Tibial nerve (tissue), 4 donors: ENCODE results near the gene CDC42EP5. TPM values are rescaled to one million over a fixed set of nuclear protein-coding genes. Genes with fewer than 3 reads are reported as not detected.

Experiments used
- DNase-seq, 2 donors: peaks; one replicate each; pipeline ENCODE4 v3.0.0-alpha.2; 2019; ENCODE audit warnings: low spot score in 2 of 2
- H3K27ac ChIP-seq, 4 donors: fragments of 200-600 bp; sonication (generic) in 3 of 4; one replicate each; pipeline ENCODE4 v1.5.1; 2017 to 2019; ENCODE audit warnings: mild to moderate bottlenecking in 1 of 4
- H3K27me3 ChIP-seq, 2 donors: fragments of 200-600 bp; sonication (generic) in 1 of 2; one replicate each; pipeline versions ENCODE4 v1.5.1 to v1.6.0; 2017 to 2019
- H3K36me3 ChIP-seq, 3 donors: fragments of 200-600 bp; sonication (generic); one replicate each; pipeline ENCODE4 v1.5.1; 2018 to 2019
- H3K4me1 ChIP-seq, 4 donors: fragments of 200-600 bp; sonication (generic) in 3 of 4; one replicate each; pipeline ENCODE4 v1.5.1; 2017 to 2019
- H3K4me3 ChIP-seq, 4 donors: fragments of 200-600 bp; sonication (generic) in 3 of 4; one replicate each; pipeline ENCODE4 v1.5.1; 2017 to 2019; ENCODE audit warnings: mild to moderate bottlenecking in 1 of 4, moderate library complexity in 1 of 4
- H3K9me3 ChIP-seq, 4 donors: fragments of 200-600 bp; sonication (generic) in 3 of 4; one replicate each; pipeline ENCODE4 v1.5.1; 2017 to 2019
- CTCF ChIP-seq, 5 experiments: fragments of 200-600 bp in 3 of 5; fragments of 450-650 bp in 2 of 5; sonication (generic) in 3 of 5; IDR thresholded peaks; one replicate each; pipeline ENCODE4 v1.5.1; 2016 to 2019; ENCODE audit warnings: antibody characterized with exemption in 5 of 5, mild to moderate bottlenecking in 3 of 5, moderate library complexity in 2 of 5
- EP300 ChIP-seq, 2 donors: sonication (generic); formaldehyde crosslinking; IDR thresholded peaks; one replicate each; pipeline ENCODE4 v1.6.1; 2017; ENCODE audit warnings: antibody characterized with exemption in 2 of 2, mild to moderate bottlenecking in 1 of 2
- POLR2A ChIP-seq, 2 donors: fragments of 450-650 bp; IDR thresholded peaks; one replicate each; pipeline ENCODE4 v1.6.1; 2017; ENCODE audit warnings: antibody characterized with exemption in 2 of 2, mild to moderate bottlenecking in 2 of 2, moderate library complexity in 2 of 2
- WGBS, 2 donors: methylation state at CpG; one replicate each; pipeline ENCODE4 v1.1.5; 2018; 5-methylcytosine and 5-hydroxymethylcytosine counted together
- total RNA-seq, 4 donors: library from RNA; depleted of rRNA; stranded (reverse); fragments of >200 nt; gene quantifications; one replicate each; pipeline ENCODE4 v1.1.0, GENCODE V29; 2016

Gene CDC42EP5
- total RNA-seq, 4 donors from 2014 or later, result 38.9 to 62.2 (median 50.2) TPM

GRCh38 chr19:54430306-54431254 is 42.5 kb downstream of the CDC42EP5 start:
- 6 to 11% methylated on average over 31 to 37 of the region's 43 CpGs for WGBS, 2 donors
- no peak for DNase-seq
- Histone ChIP-seq H3K27me3 (peaks cover 0 to 45% of the 10 kb centered on the region in 2 donors), H3K4me3 (peak overlapping the region in 3 of 4 donors; percentile 17 to 44 (median 19)), H3K27ac (peak overlapping the region in 2 of 4 donors; percentile 10 to 36), H3K36me3 (no peaks in the 10 kb centered on the region), H3K4me1 (peaks cover 0 to 46% (median 20%) of the 10 kb centered on the region in 4 donors), H3K9me3 (no peaks in the 10 kb centered on the region)
- no peak for TF ChIP-seq POLR2A (IDR thresholded peaks at IDR 0.05)
- peak in 2 of 5 experiments; percentile 20 to 24 for TF ChIP-seq CTCF (IDR thresholded peaks at IDR 0.05)
- no peak for TF ChIP-seq EP300 (IDR thresholded peaks at IDR 0.05)

- WGBS, 2 donors, result 38 to 40% methylated on average over 12 to 13 of the region's 13 CpGs
- no peak for TF ChIP-seq POLR2A (IDR thresholded peaks at IDR 0.05)
- no peak for TF ChIP-seq CTCF (IDR thresholded peaks at IDR 0.05)
- TF ChIP-seq EP300 (IDR thresholded peaks at IDR 0.05), result no peak
- Histone ChIP-seq H3K4me1 (peaks cover 0 to 37% (median 15%) of the 10 kb centered on the region in 4 donors), H3K27me3 (peaks cover 0 to 45% of the 10 kb centered on the region in 2 donors), H3K9me3 (no peaks in the 10 kb centered on the region), H3K36me3 (no peaks in the 10 kb centered on the region), H3K27ac (peak overlapping the region in 3 of 4 donors; percentile 10 to 36 (median 13)), H3K4me3 (no peak overlapping the region)
- DNase-seq, result no peak
Measured at GRCh38 chr19:54429545-54430227, 43.4 kb downstream of the CDC42EP5 start.

DNA sequence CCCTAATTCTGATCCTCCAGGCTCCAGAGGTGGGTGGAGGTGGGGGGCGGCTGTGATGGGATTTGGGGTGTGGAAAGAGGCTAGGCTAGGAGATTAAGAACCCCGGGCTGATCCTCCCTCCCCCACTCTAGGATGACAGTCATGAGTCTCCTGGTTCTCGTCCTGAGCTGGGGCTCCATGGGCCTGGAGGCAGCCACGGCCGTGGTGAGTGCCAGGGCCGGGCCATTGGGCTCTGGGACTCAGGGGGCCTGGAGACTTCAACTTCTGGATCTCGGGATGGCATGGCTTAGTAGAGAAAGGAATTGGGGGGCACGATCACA is 44.0 kb downstream of the CDC42EP5 start:
- Histone ChIP-seq H3K27ac (peak overlapping the region in 2 of 4 donors; percentile 10 to 36), H3K4me3 (no peak overlapping the region), H3K36me3 (no peaks in the 10 kb centered on the region), H3K4me1 (peaks cover 0 to 33% (median 13%) of the 10 kb centered on the region in 4 donors), H3K9me3 (no peaks in the 10 kb centered on the region), H3K27me3 (peaks cover 0 to 45% of the 10 kb centered on the region in 2 donors)
- no peak for DNase-seq
- 51 to 55% methylated on average over 8 of the region's 8 CpGs for WGBS, 2 donors
- TF ChIP-seq EP300 (IDR thresholded peaks at IDR 0.05) (no peak), CTCF (IDR thresholded peaks at IDR 0.05) (no peak), POLR2A (IDR thresholded peaks at IDR 0.05) (no peak)

- Histone ChIP-seq H3K27me3 (peaks cover 0 to 45% of the 10 kb centered on the region in 2 donors), H3K4me3 (no peak overlapping the region), H3K4me1 (peaks cover 0 to 33% (median 13%) of the 10 kb centered on the region in 4 donors), H3K27ac (peak overlapping the region in 1 of 4 donors; percentile 36), H3K9me3 (no peaks in the 10 kb centered on the region), H3K36me3 (no peaks in the 10 kb centered on the region)
- 69 to 86% methylated on average over 7 to 11 of the region's 11 CpGs for WGBS, 2 donors
- DNase-seq, result no peak
- no peak for TF ChIP-seq CTCF (IDR thresholded peaks at IDR 0.05)
- TF ChIP-seq POLR2A (IDR thresholded peaks at IDR 0.05), result no peak
- TF ChIP-seq EP300 (IDR thresholded peaks at IDR 0.05), result no peak
Measured at GRCh38 chr19:54428323-54429175, 44.5 kb downstream of the CDC42EP5 start.
